Skin epidermis (tissue), 12 donors: ENCODE measurements around the gene LRRC18.

Source experiments
- H3K27ac ChIP-seq, 21 experiments: fragments of 200-600 bp; sonication (generic) in 11 of 21; one replicate each; pipeline ENCODE4 v1.5.0; 2020; ENCODE audit warnings: mild to moderate bottlenecking in 3 of 21, inconsistent platforms in 2 of 21, moderate library complexity in 2 of 21
- H3K4me3 ChIP-seq, 7 experiments: fragments of 200-600 bp; sonication (generic) in 2 of 7; one replicate each; pipeline ENCODE4 v1.5.0; 2020; ENCODE audit warnings: inconsistent platforms in 2 of 7, mild to moderate bottlenecking in 2 of 7, moderate library complexity in 1 of 7

Gene LRRC18

GRCh38 chr10:48890888-48891850, 48.5 kb downstream of the LRRC18 start:
- Histone ChIP-seq H3K4me3 (no peak overlapping the region), H3K27ac (no peak overlapping the region)

GRCh38 chr10:48887982-48888381, 51.7 kb downstream of the LRRC18 start:
- Histone ChIP-seq H3K4me3 (no peak overlapping the region), H3K27ac (no peak overlapping the region)

GRCh38 chr10:48885376-48885775, 54.3 kb downstream of the LRRC18 start:
- Histone ChIP-seq H3K4me3 (no peak overlapping the region), H3K27ac (no peak overlapping the region)

- H3K4me3 ChIP-seq, result no peak overlapping the region
- H3K27ac ChIP-seq, result no peak overlapping the region
Measured at GRCh38 chr10:48884179-48885045, 55.2 kb downstream of the LRRC18 start.

GRCh38 chr10:48883701-48884100, 55.9 kb downstream of the LRRC18 start:
- Histone ChIP-seq H3K4me3 (no peak overlapping the region), H3K27ac (no peak overlapping the region)

GRCh38 chr10:48882881-48883280, 56.8 kb downstream of the LRRC18 start:
- Histone ChIP-seq H3K27ac (no peak overlapping the region), H3K4me3 (no peak overlapping the region)

GRCh38 chr10:48881937-48882336, 57.7 kb downstream of the LRRC18 start:
- H3K27ac ChIP-seq, result no peak overlapping the region
- no peak overlapping the region for H3K4me3 ChIP-seq

DNA sequence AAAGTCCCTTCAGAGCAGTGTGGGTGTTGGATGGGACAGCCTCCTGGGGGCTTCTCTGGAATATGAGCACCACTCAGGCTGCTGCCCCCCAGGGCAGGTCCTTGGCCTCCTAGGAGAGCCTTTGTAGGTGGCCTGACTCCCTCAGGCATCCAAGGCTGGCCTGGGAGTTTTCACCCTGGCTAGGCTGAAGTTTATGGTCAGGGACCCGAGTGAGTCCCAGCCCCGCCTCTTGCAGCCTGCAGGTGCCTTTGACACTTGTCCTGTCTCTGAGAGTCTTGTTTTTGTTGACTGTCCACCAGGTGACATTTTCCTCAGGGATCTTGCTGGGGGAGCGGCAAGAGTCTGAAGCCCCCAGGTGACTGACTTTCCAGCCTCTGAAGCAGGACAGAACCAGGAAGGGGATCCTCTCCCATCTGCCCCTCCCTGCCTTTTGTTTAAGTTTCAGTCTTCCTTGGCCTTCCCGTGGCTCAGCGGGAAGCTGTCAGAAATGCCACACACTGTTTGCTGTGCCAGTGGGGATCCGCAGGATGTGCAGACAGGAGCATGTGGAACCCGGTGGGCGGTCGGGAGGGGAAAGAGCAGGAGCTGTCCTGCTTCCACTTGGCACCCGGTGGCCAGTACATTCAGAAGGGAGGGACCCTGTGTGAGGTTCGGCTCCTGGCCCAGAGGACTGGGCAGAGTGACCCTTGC, 59.5 kb downstream of the LRRC18 start:
- H3K27ac ChIP-seq, result no peak overlapping the region
- H3K4me3 ChIP-seq, result no peak overlapping the region

DNA sequence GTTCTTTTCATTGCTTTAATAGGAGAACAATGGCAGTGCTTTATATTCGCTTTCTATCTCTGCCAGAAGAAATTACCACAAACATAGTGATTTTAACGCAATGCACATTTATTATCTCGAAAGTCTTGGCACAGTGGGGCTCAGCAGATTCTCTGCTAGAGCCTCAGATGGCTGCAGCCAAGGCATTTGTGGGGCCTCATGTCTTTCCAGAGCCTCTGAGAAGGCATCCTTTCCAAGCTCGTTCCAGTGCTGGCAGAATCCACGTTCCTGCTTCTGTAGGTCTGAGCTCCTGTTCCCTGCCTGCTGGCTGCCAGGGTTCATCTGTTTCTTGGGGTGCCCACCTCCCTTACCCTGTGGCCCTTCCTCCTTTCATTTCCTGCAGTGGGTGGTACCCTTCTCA, 60.2 kb downstream of the LRRC18 start:
- Histone ChIP-seq H3K4me3 (no peak overlapping the region), H3K27ac (no peak overlapping the region)

- H3K4me3 ChIP-seq, result no peak overlapping the region
- no peak overlapping the region for H3K27ac ChIP-seq
Measured at GRCh38 chr10:48878091-48878490, 61.5 kb downstream of the LRRC18 start.

GRCh38 chr10:48872234-48872633, 67.4 kb downstream of the LRRC18 start:
- H3K27ac ChIP-seq, result no peak overlapping the region
- H3K4me3 ChIP-seq, result no peak overlapping the region
